Uterus (tissue), 4 donors: ENCODE data around the gene NTRK2. TPM values are rescaled to one million over a fixed set of nuclear protein-coding genes. Genes with fewer than 3 reads are reported as not detected.

Experiments used
- DNase-seq, 2 donors: peaks; one replicate each; pipeline ENCODE4 v3.0.0-alpha.2; 2019 to 2020
- H3K27ac ChIP-seq, 2 donors: fragments of 200-600 bp; sonication (generic); 1 replicate in 1 of 2; 2 replicates in 1 of 2; pipeline ENCODE4 v1.5.1; 2016 to 2018
- H3K27me3 ChIP-seq, 2 donors: fragments of 200-600 bp; sonication (generic); one replicate each; pipeline ENCODE4 v1.5.1; 2018 to 2019; ENCODE audit warnings: control low read depth in 1 of 2
- H3K36me3 ChIP-seq, 2 donors: fragments of 200-600 bp; sonication (generic); one replicate each; pipeline ENCODE4 v1.5.1; 2019; ENCODE audit warnings: control low read depth in 1 of 2
- H3K4me1 ChIP-seq, 2 donors: fragments of 200-600 bp; sonication (generic); one replicate each; pipeline ENCODE4 v1.5.1; 2018 to 2019; ENCODE audit warnings: control low read depth in 1 of 2
- H3K4me3 ChIP-seq, 2 donors: fragments of 200-600 bp; sonication (generic); 1 replicate in 1 of 2; 2 replicates in 1 of 2; pipeline ENCODE4 v1.5.1; 2018 to 2019; ENCODE audit warnings: mild to moderate bottlenecking in 1 of 2
- H3K9me3 ChIP-seq, 2 donors: fragments of 200-600 bp; sonication (generic); one replicate each; pipeline ENCODE4 v1.5.1; 2019; ENCODE audit warnings: control low read depth in 1 of 2
- POLR2A ChIP-seq, 2 donors: fragments of 450-650 bp; IDR thresholded peaks; one replicate each; pipeline ENCODE4 v1.6.1; 2016; ENCODE audit warnings: antibody characterized with exemption in 2 of 2, mild to moderate bottlenecking in 1 of 2, moderate library complexity in 1 of 2
- intact Hi-C: fragments of 100-400 bp; cut with DNase I; formaldehyde crosslinking; loops from one replicate; pipeline ENCODE4 v1.15.1; 2023; ENCODE audit warnings: low total_unique reads
- total RNA-seq, 4 donors: library from RNA; depleted of rRNA in 3 of 4; stranded (reverse); fragments of >200 nt in 3 of 4; gene quantifications; one replicate each; pipeline versions ENCODE4 v1.1.0 to v1.2.4, GENCODE V29; 2014 to 2023
- TF ChIP-seq, protein P1 (sequence below), 4 experiments: fragments of 200-600 bp in 2 of 4; fragments of 450-650 bp in 2 of 4; sonication (generic) in 2 of 4; IDR thresholded peaks; one replicate each; pipeline ENCODE4 v1.5.1; 2016 to 2019; ENCODE audit warnings: antibody characterized with exemption in 4 of 4, mild to moderate bottlenecking in 2 of 4, moderate library complexity in 1 of 4
- donor health status: DM: yes; HTN: yes; CAD: no.

Gene NTRK2
- total RNA-seq, 4 donors from 2014 or later, result 6.5 to 23.2 (median 12.5) TPM

DNA sequence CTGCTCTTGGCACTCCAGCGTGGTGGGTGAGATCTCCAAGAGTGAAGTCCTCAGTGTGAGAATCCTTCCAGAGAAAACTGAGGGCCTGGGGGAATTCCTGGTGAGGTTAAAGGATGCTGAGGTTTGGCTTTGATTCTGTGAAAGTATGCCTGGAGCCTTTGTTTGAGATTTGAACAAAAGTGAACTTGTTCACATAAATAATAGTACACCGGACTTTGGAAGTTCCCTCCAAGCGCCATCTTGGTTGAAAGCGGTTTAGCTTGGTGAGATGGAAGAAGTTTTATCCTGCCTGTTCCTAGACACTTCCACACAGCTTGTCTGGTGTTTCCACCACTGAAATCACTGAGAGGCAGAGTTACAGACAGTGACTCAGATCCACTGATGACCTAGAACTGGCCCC, 286.4 kb downstream of the NTRK2 start:
- no peaks in the 10 kb centered on the region for H3K9me3 ChIP-seq
- no peaks in the 10 kb centered on the region for H3K27me3 ChIP-seq
- H3K36me3 ChIP-seq, result no peaks in the 10 kb centered on the region
- no peak for DNase-seq
- intact Hi-C loops, result no loop called here
- TF ChIP-seq, protein P1, sequence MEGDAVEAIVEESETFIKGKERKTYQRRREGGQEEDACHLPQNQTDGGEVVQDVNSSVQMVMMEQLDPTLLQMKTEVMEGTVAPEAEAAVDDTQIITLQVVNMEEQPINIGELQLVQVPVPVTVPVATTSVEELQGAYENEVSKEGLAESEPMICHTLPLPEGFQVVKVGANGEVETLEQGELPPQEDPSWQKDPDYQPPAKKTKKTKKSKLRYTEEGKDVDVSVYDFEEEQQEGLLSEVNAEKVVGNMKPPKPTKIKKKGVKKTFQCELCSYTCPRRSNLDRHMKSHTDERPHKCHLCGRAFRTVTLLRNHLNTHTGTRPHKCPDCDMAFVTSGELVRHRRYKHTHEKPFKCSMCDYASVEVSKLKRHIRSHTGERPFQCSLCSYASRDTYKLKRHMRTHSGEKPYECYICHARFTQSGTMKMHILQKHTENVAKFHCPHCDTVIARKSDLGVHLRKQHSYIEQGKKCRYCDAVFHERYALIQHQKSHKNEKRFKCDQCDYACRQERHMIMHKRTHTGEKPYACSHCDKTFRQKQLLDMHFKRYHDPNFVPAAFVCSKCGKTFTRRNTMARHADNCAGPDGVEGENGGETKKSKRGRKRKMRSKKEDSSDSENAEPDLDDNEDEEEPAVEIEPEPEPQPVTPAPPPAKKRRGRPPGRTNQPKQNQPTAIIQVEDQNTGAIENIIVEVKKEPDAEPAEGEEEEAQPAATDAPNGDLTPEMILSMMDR (IDR thresholded peaks at IDR 0.05), result no peak
- no peak for TF ChIP-seq POLR2A (IDR thresholded peaks at IDR 0.05)
- no peak overlapping the region for H3K27ac ChIP-seq
- no peaks in the 10 kb centered on the region for H3K4me1 ChIP-seq
- no peak overlapping the region for H3K4me3 ChIP-seq

- intact Hi-C loops, result no loop called here
- TF ChIP-seq, protein P1 (IDR thresholded peaks at IDR 0.05), result no peak
- no peak for TF ChIP-seq POLR2A (IDR thresholded peaks at IDR 0.05)
- no peaks in the 10 kb centered on the region for H3K36me3 ChIP-seq
- no peaks in the 10 kb centered on the region for H3K9me3 ChIP-seq
- DNase-seq, result no peak
- no peaks in the 10 kb centered on the region for H3K4me1 ChIP-seq
- no peaks in the 10 kb centered on the region for H3K27me3 ChIP-seq
- H3K4me3 ChIP-seq, result no peak overlapping the region
- no peak overlapping the region for H3K27ac ChIP-seq
Measured at GRCh38 chr9:84959339-84959738, 289.8 kb downstream of the NTRK2 start.

GRCh38 chr9:84966876-84967830, 297.6 kb downstream of the NTRK2 start:
- no peak overlapping the region for H3K4me3 ChIP-seq
- H3K9me3 ChIP-seq, result no peaks in the 10 kb centered on the region
- no peak overlapping the region for H3K27ac ChIP-seq
- no peaks in the 10 kb centered on the region for H3K4me1 ChIP-seq
- no peak for DNase-seq
- no peaks in the 10 kb centered on the region for H3K36me3 ChIP-seq
- no peaks in the 10 kb centered on the region for H3K27me3 ChIP-seq
- no peak for TF ChIP-seq POLR2A (IDR thresholded peaks at IDR 0.05)
- TF ChIP-seq, protein P1 (IDR thresholded peaks at IDR 0.05), result no peak
- intact Hi-C loops, result no loop called here

DNA sequence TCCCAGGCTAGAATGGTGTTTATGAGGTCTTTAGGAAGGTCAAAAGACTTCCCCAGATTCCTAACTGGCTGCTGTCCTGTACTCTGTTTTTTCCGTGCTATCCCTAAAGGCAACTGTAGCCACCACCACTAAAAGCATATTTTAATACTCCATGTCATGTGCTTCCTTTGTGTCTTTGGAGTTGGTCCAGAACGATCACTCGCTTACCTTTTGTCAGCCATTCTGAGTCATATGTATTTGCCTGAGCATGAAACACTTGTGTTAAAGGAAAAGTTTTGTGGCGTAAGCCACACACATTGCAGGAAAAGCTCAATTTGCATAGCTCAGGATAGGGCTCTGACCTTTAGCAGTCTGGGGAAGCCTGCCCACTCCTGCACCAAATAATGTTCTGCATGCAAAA, 299.6 kb downstream of the NTRK2 start:
- Histone ChIP-seq H3K9me3 (no peaks in the 10 kb centered on the region), H3K27ac (no peak overlapping the region), H3K27me3 (no peaks in the 10 kb centered on the region), H3K4me1 (no peaks in the 10 kb centered on the region), H3K4me3 (no peak overlapping the region), H3K36me3 (no peaks in the 10 kb centered on the region)
- TF ChIP-seq, protein P1 (IDR thresholded peaks at IDR 0.05), result no peak
- TF ChIP-seq POLR2A (IDR thresholded peaks at IDR 0.05), result no peak
- intact Hi-C loops, result no loop called here
- DNase-seq, result no peak

GRCh38 chr9:84969736-84970135, 300.2 kb downstream of the NTRK2 start:
- Histone ChIP-seq H3K27ac (no peak overlapping the region), H3K36me3 (no peaks in the 10 kb centered on the region), H3K4me3 (no peak overlapping the region), H3K4me1 (no peaks in the 10 kb centered on the region), H3K9me3 (no peaks in the 10 kb centered on the region), H3K27me3 (no peaks in the 10 kb centered on the region)
- TF ChIP-seq, protein P1 (IDR thresholded peaks at IDR 0.05), result no peak
- no peak for TF ChIP-seq POLR2A (IDR thresholded peaks at IDR 0.05)
- no peak for DNase-seq
- intact Hi-C loops, result no loop called here
